AG04450 (cell line): ENCODE results near the gene FAM131A. TPM values are rescaled to one million over a fixed set of nuclear protein-coding genes. Genes with fewer than 3 reads are reported as not detected.
"Not testable (repeated sequence)": the region's sequence is repeated elsewhere in the genome, so short reads cannot be mapped to it uniquely, and the experiment has no call there.

Experiments used
- CTCF ChIA-PET: fragments of 300-600, 350-600 bp; formaldehyde crosslinking; extraction: SDS; loops from one replicate; lab custom pipeline; 2022; ENCODE audit warnings: antibody characterized with exemption, inconsistent platforms; lab: Charles Lee
- POLR2A ChIA-PET: fragments of 350-600 bp; formaldehyde crosslinking; extraction: SDS; loops from one replicate; lab custom pipeline; 2021; ENCODE audit warnings: antibody characterized with exemption, inconsistent platforms; lab: Yijun Ruan, JAX
- DNase-seq: peaks from one replicate; pipeline ENCODE4 v3.0.0-alpha.2; 2011; ENCODE audit warnings: low read depth, low spot score
- H3K27ac ChIP-seq: one replicate; pipeline ENCODE4 v1.5.1; 2012; ENCODE audit warnings: low read depth, low read length, control low read depth
- H3K27me3 ChIP-seq: one replicate; pipeline ENCODE4 v1.6.0; 2012; ENCODE audit warnings: low read length; ENCODE audit not compliant: control insufficient read depth, insufficient read depth
- H3K4me3 ChIP-seq: 2 replicates; pipeline ENCODE4 v1.5.1; 2011; ENCODE audit warnings: mild to moderate bottlenecking, low read depth, low read length, control low read depth
- H3K9me3 ChIP-seq: 2 replicates; pipeline ENCODE4 v1.5.1; 2012; ENCODE audit warnings: low read length; ENCODE audit not compliant: control insufficient read depth, insufficient read depth
- polyA plus RNA-seq: library from polyadenylated mRNA; depleted of rRNA; stranded (reverse); fragments of >200 nt; gene quantifications from 2 replicates; pipeline ENCODE4 v1.2.3, GENCODE V29; 2011
- TF ChIP-seq, protein P1 (sequence below): IDR thresholded peaks from 2 replicates; pipeline ENCODE4 v1.5.1; 2011; ENCODE audit warnings: low read depth, low read length, control low read depth, inconsistent platforms

The FAM131A gene
- polyA plus RNA-seq, 1 experiment = 8.5 TPM

DNA sequence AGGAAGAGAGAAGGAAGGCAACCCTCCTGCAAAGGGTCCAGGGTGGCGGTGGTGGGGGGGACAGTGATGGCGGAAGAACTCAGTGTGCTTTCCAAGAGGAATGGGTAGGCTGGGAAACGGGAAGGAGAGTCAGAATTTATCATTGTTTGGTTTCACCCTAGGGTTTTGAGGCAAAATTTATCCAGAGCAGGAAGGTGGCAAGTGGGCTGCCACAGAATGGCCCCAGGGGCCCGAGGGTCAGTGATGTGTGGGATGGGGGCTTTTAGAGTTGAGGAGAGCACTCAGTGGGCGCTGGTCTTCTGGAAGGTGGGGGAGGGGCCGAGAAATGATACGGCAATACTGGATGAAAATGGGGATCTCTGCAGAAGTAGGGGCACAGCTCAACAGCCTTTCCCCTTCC, 581 bp downstream of the FAM131A start:
- Histone ChIP-seq H3K9me3 (no peaks in the 10 kb centered on the region; the same call in 1 of the 2 replicates), H3K4me3 (peak overlapping the region; percentile 25; the same call in 1 of the 2 replicates), H3K27ac (peak overlapping the region; percentile 92), H3K27me3 (no peaks in the 10 kb centered on the region)
- POLR2A ChIA-PET = interaction anchor here (0.9 to 1.5 kb wide), 4 partner anchors 8 to 22 kb away, joined by 3 to 10 read pairs (median 4); no protein-coding TSS in a partner anchor
- CTCF ChIA-PET = interaction anchor here (0.6 to 1.0 kb wide), 2 partner anchors 13 to 421 kb away, joined by 3 read pairs; no protein-coding TSS in a partner anchor
- no peak for DNase-seq
- TF ChIP-seq, protein P1, sequence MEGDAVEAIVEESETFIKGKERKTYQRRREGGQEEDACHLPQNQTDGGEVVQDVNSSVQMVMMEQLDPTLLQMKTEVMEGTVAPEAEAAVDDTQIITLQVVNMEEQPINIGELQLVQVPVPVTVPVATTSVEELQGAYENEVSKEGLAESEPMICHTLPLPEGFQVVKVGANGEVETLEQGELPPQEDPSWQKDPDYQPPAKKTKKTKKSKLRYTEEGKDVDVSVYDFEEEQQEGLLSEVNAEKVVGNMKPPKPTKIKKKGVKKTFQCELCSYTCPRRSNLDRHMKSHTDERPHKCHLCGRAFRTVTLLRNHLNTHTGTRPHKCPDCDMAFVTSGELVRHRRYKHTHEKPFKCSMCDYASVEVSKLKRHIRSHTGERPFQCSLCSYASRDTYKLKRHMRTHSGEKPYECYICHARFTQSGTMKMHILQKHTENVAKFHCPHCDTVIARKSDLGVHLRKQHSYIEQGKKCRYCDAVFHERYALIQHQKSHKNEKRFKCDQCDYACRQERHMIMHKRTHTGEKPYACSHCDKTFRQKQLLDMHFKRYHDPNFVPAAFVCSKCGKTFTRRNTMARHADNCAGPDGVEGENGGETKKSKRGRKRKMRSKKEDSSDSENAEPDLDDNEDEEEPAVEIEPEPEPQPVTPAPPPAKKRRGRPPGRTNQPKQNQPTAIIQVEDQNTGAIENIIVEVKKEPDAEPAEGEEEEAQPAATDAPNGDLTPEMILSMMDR = no peak

DNA sequence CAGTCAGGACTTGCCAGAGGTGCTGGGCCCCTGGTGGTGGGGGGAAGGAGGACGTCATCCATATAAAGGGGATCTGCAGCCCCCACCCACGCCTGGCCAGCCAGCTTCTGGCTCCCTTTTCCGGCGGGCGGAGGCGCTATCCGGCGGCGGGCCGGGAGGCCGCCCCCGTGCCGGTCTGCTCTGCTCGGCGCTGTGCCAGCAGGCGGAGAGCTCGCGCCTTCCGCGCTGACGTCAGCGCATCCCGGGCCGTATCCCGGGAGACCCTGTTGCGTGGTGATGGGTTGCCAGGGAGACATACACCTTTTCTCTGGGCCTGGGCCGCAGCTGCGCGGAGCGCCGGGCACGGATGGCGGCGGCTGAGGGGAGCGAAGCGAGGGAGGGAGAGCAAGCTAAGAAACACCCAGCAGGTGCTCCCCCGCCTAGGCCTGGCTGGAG, 1.1 kb downstream of the FAM131A start:
- TF ChIP-seq, protein P1 = peak; percentile 28
- Histone ChIP-seq H3K27ac (peak overlapping the region; percentile 92), H3K4me3 (peak overlapping the region; percentile 52), H3K27me3 (no peaks in the 10 kb centered on the region), H3K9me3 (no peaks in the 10 kb centered on the region; the same call in 1 of the 2 replicates)
- ChIA-PET CTCF (interaction anchor here (1.0 kb wide), 1 partner anchor 13 kb away, joined by 3 read pairs; no protein-coding TSS in a partner anchor), POLR2A (interaction anchor here (0.9 to 1.1 kb wide), 3 partner anchors 9 to 21 kb away, joined by 3 read pairs; no protein-coding TSS in a partner anchor)
- peak; percentile 51 for DNase-seq

DNA sequence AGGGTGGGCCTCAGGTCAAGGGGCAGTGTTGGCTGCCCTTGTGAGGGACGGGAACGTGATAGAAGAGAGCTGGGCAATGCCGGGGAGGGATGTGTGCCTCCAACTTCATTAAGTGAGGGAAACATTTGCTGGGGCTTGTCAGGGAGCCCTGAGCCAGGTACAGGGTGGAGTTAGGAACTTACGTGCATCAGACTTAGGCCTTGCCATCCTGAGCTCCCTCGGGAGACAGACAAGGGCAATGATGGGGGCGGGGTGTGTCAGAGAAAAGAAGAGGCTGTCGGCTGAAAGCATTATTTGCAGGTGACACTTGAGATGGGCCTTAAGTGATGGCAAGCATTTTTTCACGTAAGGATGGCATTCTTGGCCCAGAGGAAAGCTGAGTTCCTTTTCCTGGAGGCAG, 1.6 kb downstream of the FAM131A start:
- no peak for DNase-seq
- Histone ChIP-seq H3K27ac (peak overlapping the region; percentile 39), H3K4me3 (peak overlapping the region; percentile 52), H3K27me3 (no peaks in the 10 kb centered on the region), H3K9me3 (no peaks in the 10 kb centered on the region; the same call in 1 of the 2 replicates)
- ChIA-PET POLR2A (interaction anchor here (1.0 to 1.1 kb wide), 2 partner anchors 9 to 19 kb away, joined by 3 read pairs; no protein-coding TSS in a partner anchor), CTCF (no interaction called here)
- TF ChIP-seq, protein P1 = no peak

DNA sequence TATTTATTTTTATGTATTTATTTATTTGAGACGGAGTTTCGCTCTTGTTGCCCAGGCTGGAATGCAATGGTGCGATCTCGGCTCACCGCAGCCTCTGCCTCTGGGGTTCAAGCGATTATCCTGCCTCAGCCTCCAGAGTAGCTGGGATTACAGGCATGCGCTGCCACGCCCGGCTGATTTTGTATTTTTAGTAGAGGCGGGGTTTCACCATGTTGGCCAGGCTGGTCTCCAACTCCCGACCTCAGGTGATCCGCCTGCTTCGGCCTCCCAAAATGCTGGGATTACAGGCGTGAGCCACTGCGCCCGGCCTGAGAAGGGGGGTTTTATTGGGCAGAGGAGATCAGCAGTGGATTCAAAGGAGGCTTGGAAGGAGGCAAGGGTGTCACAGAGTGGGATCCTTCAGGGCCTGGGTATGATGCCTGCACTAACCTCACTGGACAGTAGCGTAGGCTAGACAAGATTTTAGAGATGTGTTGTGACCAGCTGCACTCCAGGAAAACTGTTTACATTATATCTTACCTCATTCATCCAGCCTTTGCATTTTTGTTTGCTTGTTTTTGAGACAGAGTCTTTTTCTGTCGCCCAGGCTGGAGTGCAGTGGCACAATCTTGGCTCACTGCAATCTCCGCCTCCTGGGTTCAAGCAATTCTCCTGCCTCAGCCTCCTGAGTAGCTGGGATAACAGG, 2.2 kb downstream of the FAM131A start:
- H3K9me3 ChIP-seq, H3K4me3 ChIP-seq, H3K27ac ChIP-seq, H3K27me3 ChIP-seq, DNase-seq, CTCF ChIA-PET: not testable (repeated sequence)
- POLR2A ChIA-PET = interaction anchor here (1.1 kb wide), 1 partner anchor 19 kb away, joined by 3 read pairs; no protein-coding TSS in a partner anchor

DNA sequence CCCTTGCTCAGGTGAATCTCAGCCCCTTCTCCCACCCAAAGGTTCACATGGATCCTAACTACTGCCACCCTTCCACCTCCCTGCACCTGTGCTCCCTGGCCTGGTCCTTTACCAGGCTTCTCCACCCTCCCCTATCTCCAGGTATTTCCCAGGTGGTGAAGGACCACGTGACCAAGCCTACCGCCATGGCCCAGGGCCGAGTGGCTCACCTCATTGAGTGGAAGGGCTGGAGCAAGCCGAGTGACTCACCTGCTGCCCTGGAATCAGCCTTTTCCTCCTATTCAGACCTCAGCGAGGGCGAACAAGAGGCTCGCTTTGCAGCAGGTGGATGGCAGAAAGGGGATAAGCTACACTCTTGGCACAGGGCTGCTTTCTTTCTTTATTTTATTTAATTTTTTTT, 4.5 kb downstream of the FAM131A start:
- H3K27me3 ChIP-seq = no peaks in the 10 kb centered on the region
- no peak for DNase-seq
- no peak overlapping the region for H3K27ac ChIP-seq
- H3K4me3 ChIP-seq = no peak overlapping the region
- H3K9me3 ChIP-seq = no peaks in the 10 kb centered on the region; the same call in 1 of the 2 replicates
- TF ChIP-seq, protein P1 = no peak
- ChIA-PET POLR2A (no interaction called here), CTCF (interaction anchor here (1.0 kb wide), 1 partner anchor 13 kb away, joined by 3 read pairs; no protein-coding TSS in a partner anchor)
